HG03095 (cell line): ENCODE data around the gene TPRA1.
A peak's percentile ranks its signal among the peaks of the same experiment; 100 is the strongest.

ENCODE experiments used
- ATAC-seq: cut with Tn5 transposase; IDR thresholded peaks from one replicate; pipeline ENCODE4 v1.9.1; 2021; ENCODE audit warnings: moderate library complexity; ENCODE audit not compliant: unreplicated experiment

The TPRA1 gene

DNA sequence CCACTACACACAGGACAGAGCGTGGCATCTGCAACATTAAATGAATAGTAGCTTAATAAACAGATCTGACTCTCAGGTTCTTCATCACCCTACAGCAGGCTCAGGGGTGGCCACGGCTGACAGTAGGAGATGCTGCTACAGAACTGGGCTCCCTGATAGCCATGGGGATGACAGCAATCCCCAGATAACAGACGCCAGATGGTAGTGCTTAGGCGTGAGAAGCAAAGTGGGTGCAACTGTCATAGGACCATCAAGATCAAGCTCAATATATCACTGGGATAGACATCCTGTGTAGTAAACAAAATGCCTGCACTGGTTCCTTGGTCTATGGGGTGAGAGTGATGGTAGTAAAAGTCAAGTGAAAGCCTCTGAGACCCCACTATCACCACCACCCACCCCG, 2.6 kb upstream of the TPRA1 start:
- ATAC-seq = no peak

DNA sequence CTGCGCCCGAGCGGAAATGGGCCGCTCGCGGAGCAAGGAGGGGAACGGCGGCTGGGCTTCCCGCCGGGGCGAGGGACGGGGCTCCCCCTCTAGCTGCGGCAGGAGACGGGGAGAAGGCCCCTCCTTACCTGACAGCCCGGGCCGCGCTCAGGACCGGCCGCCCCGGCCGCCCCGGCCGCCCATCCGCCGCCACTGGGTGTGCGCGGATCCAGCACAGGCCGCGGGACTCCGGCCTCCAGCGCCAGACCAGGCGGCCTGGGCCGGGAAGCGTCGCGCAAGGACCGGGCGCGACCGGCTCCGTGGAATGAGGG, 296 bp downstream of the TPRA1 start:
- peak; percentile 34 for ATAC-seq

DNA sequence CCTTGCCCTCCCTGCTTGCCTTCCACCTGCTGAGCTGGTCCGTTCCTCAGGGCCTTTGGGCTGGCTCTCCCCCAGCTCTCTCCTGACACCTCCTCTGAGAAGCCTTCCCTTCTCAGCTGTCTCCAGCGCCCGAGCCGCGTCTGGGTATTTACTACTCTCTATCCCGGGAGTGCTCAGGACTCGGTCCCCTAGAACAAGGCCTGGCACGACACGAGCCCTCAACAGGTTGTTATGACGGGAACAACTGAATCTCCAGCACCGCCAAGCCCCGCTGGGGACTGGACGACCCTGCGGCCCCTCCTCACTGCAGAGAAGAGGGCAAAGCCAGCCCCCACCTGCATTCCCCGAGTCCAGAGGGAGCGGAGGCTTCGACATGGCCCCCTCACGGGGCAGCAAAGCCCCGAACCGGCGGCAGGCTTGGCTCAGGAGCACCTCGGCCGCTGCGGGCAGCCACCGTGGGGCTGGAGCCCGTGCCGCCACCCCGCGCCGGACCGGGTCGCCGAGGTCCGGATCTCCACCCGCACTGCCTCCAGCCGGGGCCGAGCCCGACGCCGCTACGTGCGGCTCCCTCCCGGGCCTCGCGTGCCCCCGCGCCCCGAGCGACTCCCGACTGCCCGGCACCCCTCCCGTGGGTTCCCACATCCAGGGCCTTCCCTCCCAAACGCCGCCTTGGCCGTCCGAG, 792 bp downstream of the TPRA1 start:
- ATAC-seq = no peak

DNA sequence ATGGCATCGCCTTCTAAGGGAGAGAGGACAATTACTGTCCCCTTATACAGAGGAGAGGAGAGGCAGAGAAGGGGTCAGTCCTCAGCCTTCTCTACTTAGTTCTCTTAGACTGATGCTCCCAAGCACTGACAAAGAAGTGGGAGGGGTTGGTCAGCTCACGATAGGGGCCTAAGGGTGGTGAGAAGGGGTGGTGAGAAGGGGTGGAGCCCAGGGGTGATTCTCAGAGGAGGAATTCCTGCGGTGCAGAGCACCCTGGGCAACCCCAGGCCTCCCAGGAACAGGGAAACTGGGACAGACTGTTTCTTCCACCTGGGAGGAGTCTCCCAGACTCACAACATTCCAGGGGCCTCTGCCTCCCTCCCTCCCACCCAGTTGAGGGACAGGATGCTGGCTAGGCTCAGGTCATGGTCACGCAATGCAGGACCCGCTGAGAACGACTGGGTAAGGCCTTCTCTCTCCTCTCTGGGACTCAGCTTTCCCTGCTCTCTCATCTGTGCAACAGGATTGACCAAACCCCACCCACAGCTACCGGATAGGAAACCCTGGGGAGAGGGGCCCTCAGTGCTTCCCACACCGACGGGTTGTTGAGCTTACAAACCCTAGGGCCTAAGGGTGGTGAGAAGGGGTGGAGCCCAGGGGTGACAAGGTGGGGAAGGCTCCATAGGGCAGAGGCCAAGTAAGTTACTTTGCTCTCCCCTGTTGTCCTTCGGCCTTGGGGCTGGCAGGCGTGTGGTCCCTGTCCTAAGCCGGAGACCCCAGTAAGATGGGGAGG, 1.5 kb downstream of the TPRA1 start:
- no peak for ATAC-seq

DNA sequence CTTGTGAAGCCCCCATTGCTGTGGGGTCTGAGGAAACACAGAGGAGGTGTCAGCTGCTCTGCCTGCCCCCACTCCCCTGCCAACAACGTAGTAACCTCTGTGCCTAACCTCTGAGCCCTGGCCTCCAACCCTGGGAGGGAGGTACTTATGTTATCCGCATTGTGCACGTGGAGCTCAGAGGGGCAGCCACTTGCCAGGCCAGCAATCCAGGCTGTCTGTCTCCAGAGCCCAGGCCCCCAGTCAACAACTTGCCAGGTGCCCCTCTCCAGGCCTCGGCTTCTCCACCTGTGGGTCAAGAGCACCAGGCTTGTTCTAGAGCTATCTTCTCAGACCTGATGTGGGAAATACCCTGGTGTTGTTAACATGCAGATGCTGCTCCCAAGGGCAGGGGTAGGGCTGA, 2.7 kb downstream of the TPRA1 start:
- no peak for ATAC-seq

DNA sequence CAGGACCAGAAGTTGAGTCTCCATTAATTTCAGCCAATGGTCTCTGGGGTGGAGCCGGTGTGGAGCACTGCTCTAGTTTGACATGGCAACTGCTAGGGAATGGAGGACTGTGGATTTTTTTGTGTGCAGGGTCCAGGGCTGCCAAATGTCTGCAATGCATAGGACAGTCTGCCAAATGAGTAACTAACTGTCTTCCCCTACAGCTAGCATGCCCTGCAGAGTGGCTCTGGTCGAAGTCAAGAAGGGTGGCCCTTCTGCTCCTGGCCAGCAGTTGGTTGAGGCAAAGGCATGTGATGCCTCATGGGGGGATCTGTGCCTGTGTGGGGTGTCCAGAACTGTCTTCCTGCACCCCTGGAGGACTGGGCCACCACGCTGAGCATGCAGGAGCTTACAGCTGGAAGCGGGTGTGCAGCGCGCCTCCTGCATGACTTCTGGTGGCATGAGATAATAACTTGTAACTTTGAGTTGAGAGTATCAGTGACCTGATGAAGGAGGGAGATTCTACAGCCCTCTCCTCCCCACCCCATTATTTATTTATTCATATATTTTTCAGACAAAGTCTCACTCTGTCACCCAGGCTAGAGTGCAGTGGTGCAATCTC, 4.6 kb downstream of the TPRA1 start:
- ATAC-seq = no peak

DNA sequence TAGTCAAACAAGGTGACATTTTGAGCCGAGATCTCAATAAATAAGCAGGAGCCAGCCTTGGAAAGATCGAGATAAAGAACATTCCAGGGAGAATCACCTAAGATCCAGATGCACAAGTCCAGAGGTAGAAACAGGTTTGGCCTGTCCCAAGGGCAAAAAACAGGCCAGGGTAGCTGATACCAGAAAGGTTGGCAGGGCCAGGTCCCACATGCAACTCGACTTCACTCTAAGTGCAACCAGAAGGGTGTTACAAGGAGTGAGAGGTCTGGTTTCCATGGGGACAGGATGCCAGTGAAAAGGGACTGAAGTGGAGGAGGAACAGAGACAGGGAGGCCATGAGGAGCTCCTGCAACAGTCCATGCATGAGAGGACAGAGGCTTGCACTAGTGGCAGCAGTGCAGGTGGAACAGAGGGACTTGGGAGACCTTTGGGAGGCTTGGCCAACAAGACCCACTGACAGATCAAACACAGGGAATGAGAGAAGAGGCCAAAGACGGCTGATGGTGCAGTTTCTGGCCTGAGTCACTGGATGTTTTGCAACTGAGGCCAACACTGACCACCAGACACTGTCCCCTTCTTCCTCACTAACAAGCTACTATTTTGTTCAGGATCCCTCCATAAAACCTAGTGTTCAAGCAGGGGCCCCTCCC, 5.2 kb downstream of the TPRA1 start:
- no peak for ATAC-seq

DNA sequence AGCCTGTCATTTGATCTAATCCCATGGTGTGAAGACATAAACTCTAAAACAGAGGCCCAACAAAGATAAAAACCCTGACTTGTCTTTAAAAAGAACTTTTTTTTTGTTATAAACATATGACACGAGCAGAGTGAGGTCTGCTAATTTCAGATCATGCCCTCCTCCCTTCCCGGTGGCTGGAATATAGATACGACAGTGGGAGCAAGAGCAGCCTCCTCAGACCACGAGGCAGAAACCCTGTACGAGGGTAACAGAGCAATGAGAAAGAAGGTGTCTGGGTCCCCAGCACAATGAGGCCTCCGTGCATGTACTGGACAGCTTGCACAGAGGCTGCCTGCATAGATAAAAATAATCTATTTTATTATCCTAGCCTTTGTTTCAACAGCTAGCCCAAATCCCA, 5.8 kb downstream of the TPRA1 start:
- no peak for ATAC-seq

DNA sequence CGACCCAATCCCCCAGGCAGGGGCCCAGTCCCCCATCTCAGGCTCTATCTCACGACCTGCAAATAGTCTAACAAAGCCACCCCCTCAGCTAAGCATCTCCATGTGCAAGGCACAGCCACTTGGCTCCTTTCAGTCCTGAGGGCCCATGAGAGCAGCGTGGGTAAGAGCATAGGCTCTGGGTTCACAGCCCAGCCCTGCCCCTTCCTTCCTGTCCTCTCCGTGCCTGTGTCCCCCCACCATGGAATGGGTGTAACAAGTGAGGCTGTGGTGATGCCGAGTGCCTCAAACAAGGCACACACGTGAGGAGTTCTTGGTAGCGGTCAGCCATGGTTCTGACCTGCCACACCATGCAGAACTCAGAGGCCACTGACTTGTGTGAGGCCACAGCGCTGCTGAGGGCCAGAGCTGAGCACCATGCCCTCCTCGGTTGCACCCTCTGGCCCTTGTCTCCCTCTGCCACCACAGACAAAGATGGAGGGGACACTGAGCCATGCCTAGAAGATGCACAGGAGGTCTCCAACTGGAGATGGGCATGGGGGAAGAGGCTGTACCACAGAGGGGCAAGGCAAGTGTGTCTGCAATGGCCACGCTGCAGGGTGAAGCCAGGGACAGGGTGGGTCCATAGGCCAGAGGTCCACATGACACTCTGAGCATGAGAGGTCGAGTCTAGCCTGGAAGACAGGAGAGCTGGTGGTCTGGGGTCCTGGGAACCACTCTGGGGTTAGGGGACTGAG, 10.0 kb downstream of the TPRA1 start:
- no peak for ATAC-seq

DNA sequence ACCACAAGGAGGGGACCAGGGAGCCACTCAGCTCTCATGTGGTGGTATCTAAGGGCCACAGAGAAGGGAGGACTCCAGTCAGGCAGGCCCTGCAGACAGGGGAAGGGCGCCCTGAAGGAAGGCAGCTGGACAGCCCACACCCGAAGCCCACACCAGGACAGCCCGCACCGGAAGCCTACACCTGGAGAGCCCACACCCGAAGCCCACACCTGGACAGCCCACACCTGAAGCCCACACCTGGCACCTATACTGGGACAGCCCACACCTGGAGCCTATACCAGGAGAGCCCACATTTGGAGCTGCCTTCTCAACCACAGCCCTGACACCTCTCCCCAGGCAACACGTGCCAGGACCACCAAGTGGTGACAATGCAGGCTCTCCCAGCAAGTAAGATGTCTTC, 11.7 kb downstream of the TPRA1 start:
- ATAC-seq = no peak

DNA sequence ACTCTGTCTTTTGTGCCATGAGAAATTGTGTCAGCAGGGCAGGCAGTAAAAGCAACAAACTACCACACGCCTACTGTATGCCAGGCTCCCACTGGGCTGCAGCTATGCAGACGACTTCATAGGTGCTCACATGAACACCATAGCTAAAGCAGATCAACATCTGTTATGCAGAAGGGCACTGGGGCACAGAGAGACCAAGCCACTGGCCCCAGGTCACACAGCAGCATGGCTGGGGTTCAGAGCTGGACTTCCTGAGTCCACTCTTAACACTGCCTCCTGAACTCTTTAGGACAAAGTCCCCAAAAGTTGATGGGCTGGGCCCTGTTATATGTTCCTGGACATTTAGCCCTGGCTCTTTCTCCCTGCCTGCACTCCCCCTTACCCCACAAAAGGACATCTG, 12.4 kb downstream of the TPRA1 start:
- no peak for ATAC-seq

DNA sequence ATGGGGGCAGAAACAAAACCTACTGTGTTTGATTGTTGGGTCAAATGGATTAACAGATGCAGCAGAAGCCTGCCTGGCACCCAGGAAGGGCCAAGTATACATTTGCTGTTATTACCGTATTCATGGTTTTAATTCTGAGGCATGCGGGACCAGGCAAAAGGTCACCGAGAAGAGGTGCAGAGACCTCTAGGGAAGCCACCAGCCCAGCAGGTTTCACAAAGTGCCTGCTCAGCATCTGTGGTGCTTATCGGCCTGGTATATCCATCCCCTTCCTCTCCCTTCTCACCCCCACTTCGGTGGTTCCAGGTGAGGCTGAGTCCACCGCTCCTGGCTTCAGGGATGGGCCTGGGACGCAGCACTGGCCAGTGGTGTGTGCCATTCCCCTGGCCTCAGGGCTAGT, 13.1 kb downstream of the TPRA1 start:
- ATAC-seq = no peak

DNA sequence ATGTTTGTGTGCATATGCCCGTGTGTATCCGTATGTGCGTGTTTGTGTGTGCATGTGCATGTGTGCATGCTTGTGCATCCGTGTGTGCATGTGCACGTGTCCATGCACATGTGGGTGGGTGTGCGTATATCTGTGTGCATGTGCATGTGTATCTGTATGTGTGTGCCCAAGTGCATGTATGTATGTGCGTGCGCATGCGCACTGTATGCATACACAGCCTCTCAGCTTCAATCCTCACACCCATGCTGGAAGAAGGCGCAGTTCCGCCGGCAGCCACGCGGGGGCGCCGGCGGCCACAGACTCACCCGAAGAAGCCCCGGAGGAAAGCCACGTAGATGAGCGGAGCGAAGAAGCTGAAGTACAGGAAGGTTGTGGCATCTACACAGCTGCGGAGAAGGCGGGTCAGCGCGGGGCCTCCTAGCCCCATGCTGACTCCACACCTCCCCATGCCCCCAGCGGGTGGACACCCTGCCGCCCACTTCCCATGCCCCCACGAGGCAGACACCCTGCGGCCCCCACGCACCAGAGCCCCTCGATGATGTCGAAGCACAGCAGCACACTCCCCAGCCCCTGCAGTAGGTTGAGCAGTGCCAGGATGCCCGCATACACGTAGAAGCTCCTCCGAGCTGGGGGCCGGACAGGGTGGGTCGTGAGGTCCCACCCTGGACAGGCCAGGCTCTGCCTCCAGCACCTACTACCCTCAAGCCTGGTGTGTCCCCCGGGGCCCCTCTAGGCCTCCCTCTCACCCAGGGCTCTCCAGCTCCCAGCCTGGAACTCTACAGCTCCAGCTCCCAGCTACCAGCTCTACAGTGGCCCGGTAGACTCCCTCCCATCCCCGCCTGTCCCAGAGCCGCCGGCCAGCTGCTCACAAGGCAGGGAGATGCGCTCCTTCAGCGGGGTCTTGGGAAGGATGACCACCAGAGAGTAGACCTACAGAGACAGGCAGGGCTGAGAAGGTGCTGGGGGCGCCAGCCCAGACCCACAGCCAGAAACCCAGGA, 15.4 kb downstream of the TPRA1 start:
- ATAC-seq = peak; percentile 71

DNA sequence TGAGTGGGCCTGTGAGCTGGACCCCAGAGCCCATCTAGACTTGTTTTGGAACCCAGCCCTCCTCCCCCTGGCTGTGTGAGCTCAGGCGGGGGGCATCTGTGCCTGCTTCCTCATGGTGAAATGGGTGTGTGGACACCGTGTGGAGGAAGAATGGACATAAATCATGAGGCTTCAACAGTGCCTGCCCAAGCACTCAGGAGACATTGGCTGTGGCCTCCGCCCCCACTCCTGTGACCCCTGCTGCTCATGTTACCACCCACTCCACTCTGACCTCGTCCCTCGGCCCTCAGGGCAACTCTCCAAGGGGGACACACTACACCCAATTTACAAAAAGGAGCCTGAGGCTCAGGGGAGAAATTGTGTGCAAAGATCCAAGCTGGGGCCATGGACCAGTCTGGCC, 16.6 kb downstream of the TPRA1 start:
- ATAC-seq = no peak

DNA sequence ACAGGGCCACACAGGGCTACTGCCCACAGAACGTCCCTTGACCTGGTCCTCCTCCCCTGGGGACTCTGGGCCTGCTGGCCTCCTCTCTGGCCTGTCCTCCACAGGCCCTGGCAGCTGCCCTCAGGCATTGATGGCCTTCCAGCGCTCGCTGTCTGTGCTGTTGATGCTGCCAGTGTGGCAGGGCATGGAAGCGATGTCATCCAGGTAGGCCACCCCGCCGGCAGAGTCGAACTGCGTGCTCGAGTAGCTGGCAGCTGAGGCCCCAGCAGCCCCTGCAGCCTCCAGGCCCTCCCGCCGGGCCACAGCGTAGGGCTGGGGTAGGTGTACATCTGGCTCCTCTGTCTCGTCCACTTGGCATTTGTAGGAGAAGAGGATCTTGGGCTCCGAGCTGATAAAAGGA, 17.1 kb downstream of the TPRA1 start:
- ATAC-seq = no peak

DNA sequence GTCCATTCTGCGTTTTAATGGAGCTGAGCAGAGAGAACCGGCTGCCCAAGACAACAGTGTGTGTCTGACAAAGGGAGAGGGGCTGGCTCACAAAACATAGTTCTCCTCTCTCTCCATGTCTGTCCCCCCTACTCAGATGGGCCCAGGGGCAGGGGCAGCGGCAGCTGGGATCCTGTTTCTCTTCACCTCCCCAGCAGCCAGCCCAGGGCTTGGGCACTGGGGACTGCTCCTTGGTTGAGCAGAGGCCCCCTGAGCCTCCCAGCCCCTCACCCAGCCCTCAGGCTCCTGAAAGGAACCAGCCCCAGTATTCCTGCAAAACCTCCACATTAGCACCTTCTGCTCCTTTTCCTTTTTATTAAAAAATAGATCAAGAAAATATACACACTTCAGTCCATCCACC, 17.8 kb downstream of the TPRA1 start:
- ATAC-seq = no peak

DNA sequence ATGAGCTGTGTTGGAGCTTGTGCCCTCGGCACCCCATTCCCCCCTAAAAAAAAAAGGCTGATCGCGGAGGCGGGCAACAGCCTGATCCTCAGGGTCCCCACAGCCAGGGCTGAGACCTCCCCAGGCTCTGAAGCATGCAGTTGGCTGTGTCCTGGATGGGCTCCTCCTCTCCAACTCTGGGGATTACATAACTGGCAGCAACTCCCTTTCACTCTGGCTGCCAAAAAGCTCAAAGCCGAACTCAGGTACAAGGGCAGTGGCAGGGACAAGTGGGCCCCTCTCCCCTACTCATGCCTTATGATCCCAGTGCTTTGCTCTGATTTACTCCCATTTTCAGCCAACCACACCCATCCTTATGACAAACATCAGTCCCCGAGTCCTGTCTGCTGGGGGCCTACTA, 18.3 kb downstream of the TPRA1 start:
- no peak for ATAC-seq

DNA sequence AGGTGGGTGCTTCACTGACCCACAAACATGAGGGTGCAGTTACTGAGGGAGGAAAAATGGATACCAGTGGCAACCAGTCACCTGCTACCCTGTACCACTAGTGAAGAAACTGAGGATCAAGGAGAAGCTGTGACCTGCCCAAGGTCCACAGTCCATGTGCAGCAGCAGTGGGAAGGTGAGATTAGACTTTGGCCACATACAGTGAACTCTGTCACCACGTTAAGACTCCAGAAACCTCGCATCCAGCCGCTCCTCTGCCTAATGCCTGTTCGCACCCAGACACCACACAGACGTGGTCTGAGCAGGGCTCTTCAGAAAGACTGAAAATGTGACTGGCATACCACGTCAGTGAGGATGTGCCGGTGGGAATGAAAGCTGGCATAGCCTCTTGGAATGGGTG, 20.0 kb downstream of the TPRA1 start:
- ATAC-seq = no peak

DNA sequence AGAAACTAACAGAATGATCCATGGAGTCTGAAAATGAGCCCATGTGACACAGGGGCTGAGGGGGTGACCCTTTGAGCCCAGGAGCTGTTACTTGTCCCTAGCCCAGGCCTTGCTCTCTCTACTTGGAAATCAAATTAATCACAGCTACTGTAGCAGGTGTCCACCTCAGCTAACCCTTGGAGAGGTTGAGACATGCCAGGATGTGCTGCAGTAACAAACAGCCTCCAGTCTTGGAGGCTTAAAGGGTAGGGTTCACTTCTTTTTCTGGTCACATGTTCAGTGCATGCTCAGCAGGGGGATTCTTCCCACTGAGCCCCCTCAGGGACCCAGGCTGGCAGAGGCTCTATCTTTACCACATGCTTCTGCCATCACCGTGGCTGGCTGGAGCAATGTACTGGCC, 21.4 kb downstream of the TPRA1 start:
- ATAC-seq = no peak

DNA sequence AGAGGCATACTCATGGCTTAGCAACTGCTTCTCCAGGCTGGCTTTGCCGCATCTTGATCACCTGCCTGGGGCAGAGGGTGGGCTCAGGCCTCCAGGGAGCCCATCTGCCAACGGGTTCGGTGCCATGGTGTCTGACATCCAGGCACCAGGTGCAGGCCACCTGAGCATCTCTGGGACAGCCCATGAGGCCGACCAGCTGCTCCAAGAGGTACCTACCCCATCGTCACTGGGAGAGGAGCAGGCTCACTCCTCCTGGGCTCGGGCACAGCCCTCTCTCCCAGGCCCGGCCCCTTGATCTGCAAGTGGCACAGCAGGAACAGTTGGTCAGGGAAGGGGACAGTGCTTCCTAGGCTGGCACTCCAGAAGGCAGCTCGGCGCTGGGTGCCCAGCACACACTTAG, 21.9 kb downstream of the TPRA1 start:
- ATAC-seq = no peak
